COLO829 (cell line): ENCODE data around the gene CDKN2AIPNL.
"Not testable (repeated sequence)": the region's sequence is repeated elsewhere in the genome, so short reads cannot be mapped to it uniquely, and the experiment has no call there.

ENCODE experiments used
- DNase-seq: peaks from one replicate; pipeline ENCODE4 v3.0.0; 2012; ENCODE audit warnings: low spot score

The CDKN2AIPNL gene

GRCh38 chr5:134398609-134399155 lies 13.0 kb downstream of the CDKN2AIPNL start:
- no peak for DNase-seq

- no peak for DNase-seq
Measured at GRCh38 chr5:134397196-134397595, 14.5 kb downstream of the CDKN2AIPNL start.

GRCh38 chr5:134396274-134396673 lies 15.4 kb downstream of the CDKN2AIPNL start:
- DNase-seq: no peak

- no peak for DNase-seq
Measured at GRCh38 chr5:134394932-134395331, 16.7 kb downstream of the CDKN2AIPNL start.

- no peak for DNase-seq
Measured at GRCh38 chr5:134392301-134392700, 19.4 kb downstream of the CDKN2AIPNL start.

- no peak for DNase-seq
Measured at GRCh38 chr5:134387443-134387842, 24.2 kb downstream of the CDKN2AIPNL start.

- no peak for DNase-seq
Measured at GRCh38 chr5:134383980-134384697, 27.5 kb downstream of the CDKN2AIPNL start.

- not testable (repeated sequence) for DNase-seq
Measured at GRCh38 chr5:134382204-134382603, 29.5 kb downstream of the CDKN2AIPNL start.

- no peak for DNase-seq
Measured at GRCh38 chr5:134380346-134380745, 31.3 kb downstream of the CDKN2AIPNL start.

- DNase-seq: no peak
Measured at GRCh38 chr5:134374232-134374631, 37.4 kb downstream of the CDKN2AIPNL start.

GRCh38 chr5:134373633-134374032 lies 38.0 kb downstream of the CDKN2AIPNL start:
- DNase-seq: not testable (repeated sequence)

GRCh38 chr5:134371834-134372340 lies 39.8 kb downstream of the CDKN2AIPNL start:
- DNase-seq: no peak

- DNase-seq: peak; percentile 90
Measured at GRCh38 chr5:134370871-134371833, 40.5 kb downstream of the CDKN2AIPNL start, which contains the start of gene UBE2B. Gene UBE2B (plus strand): TSS chr5:134371569. CDS start chr5:134371596, 27 bp downstream.

GRCh38 chr5:134370311-134370870 lies 41.3 kb downstream of the CDKN2AIPNL start:
- no peak for DNase-seq

- no peak for DNase-seq
Measured at GRCh38 chr5:134365604-134366003, 46.1 kb downstream of the CDKN2AIPNL start.

GRCh38 chr5:134355681-134356080 lies 56.0 kb downstream of the CDKN2AIPNL start:
- DNase-seq: no peak
